H9 (cell line): ENCODE measurements around the gene MIS18A. TPM values are rescaled to one million over a fixed set of nuclear protein-coding genes. Genes with fewer than 3 reads are reported as not detected.

Source experiments
- DNase-seq: peaks from one replicate; pipeline ENCODE4 v3.0.0-alpha.2; 2017
- H2AFZ ChIP-seq: one replicate; pipeline ENCODE4 v1.6.1; 2013; ENCODE audit warnings: mild to moderate bottlenecking, low read length, control low read depth, moderate library complexity
- H2AK5ac ChIP-seq: 2 replicates; pipeline ENCODE4 v1.6.1; 2013; ENCODE audit warnings: low read length, control low read depth, mixed read lengths; ENCODE audit not compliant: insufficient read length
- H2BK120ac ChIP-seq: one replicate; pipeline ENCODE4 v1.6.1; 2013; ENCODE audit warnings: low read depth, mild to moderate bottlenecking, low read length, control low read depth, inconsistent platforms; ENCODE audit not compliant: poor library complexity, severe bottlenecking
- H2BK12ac ChIP-seq: 2 replicates; pipeline ENCODE4 v1.6.1; 2013; ENCODE audit warnings: low read length, control low read depth, mixed read lengths, low read depth; ENCODE audit not compliant: insufficient read length
- H2BK15ac ChIP-seq: 2 replicates; pipeline ENCODE4 v1.6.1; 2013; ENCODE audit warnings: low read depth, low read length, control low read depth
- H2BK20ac ChIP-seq: one replicate; pipeline ENCODE4 v1.6.1; 2013; ENCODE audit warnings: low read depth, mild to moderate bottlenecking, low read length, control low read depth, inconsistent platforms; ENCODE audit not compliant: poor library complexity, severe bottlenecking
- H2BK5ac ChIP-seq: 2 replicates; pipeline ENCODE4 v1.6.1; 2013; ENCODE audit warnings: low read length, control low read depth, mixed read lengths; ENCODE audit not compliant: insufficient read length
- H3K14ac ChIP-seq: 2 replicates; pipeline ENCODE4 v1.6.1; 2013; ENCODE audit warnings: low read length, control low read depth; ENCODE audit not compliant: insufficient read depth
- H3K18ac ChIP-seq: 2 replicates; pipeline ENCODE4 v1.6.1; 2013; ENCODE audit warnings: low read depth, mild to moderate bottlenecking, mixed read lengths, low read length, control low read depth; ENCODE audit not compliant: insufficient read length
- H3K23ac ChIP-seq: 2 replicates; pipeline ENCODE4 v1.6.1; 2013; ENCODE audit warnings: low read length, control low read depth, mixed read lengths, low read depth; ENCODE audit not compliant: insufficient read length
- H3K23me2 ChIP-seq: 2 replicates; pipeline ENCODE4 v1.6.1; 2013; ENCODE audit warnings: low read depth, mild to moderate bottlenecking, mixed read lengths, low read length, control low read depth; ENCODE audit not compliant: insufficient read length, poor library complexity, severe bottlenecking
- H3K27ac ChIP-seq: 2 replicates; pipeline ENCODE4 v1.5.1; 2013; ENCODE audit warnings: low read length, control low read depth, mixed read lengths, low read depth; ENCODE audit not compliant: insufficient read length
- H3K27me3 ChIP-seq: 2 replicates; pipeline ENCODE4 v1.6.1; 2013; ENCODE audit warnings: low read length, control low read depth, inconsistent platforms; ENCODE audit not compliant: insufficient read depth
- H3K4ac ChIP-seq: 2 replicates; pipeline ENCODE4 v1.6.1; 2013; ENCODE audit warnings: low read depth, mild to moderate bottlenecking, control low read depth, inconsistent platforms, low read length, moderate library complexity
- H3K4me1 ChIP-seq: 2 replicates; pipeline ENCODE4 v1.6.1; 2013; ENCODE audit warnings: low read length, control low read depth, inconsistent platforms; ENCODE audit not compliant: insufficient read depth
- H3K4me2 ChIP-seq: 2 replicates; pipeline ENCODE4 v1.6.1; 2013; ENCODE audit warnings: low read length, control low read depth, mixed read lengths; ENCODE audit not compliant: insufficient read length, insufficient read depth
- H3K56ac ChIP-seq: 2 replicates; pipeline ENCODE4 v1.6.1; 2013; ENCODE audit warnings: low read depth, mild to moderate bottlenecking, mixed read lengths, low read length, control low read depth; ENCODE audit not compliant: insufficient read length
- H3K79me1 ChIP-seq: 2 replicates; pipeline ENCODE4 v1.6.1; 2013; ENCODE audit warnings: low read depth, mild to moderate bottlenecking, moderate library complexity, low read length, control low read depth, inconsistent platforms; ENCODE audit not compliant: insufficient read depth, poor library complexity, severe bottlenecking
- H3K79me2 ChIP-seq: 2 replicates; pipeline ENCODE4 v1.6.1; 2013; ENCODE audit warnings: low read length, control low read depth, inconsistent platforms; ENCODE audit not compliant: insufficient read depth
- H3K9ac ChIP-seq: 2 replicates; pipeline ENCODE4 v1.6.1; 2013; ENCODE audit warnings: low read length, control low read depth, mixed read lengths; ENCODE audit not compliant: insufficient read length; ENCODE audit errors: extremely low read depth
- H3K9me3 ChIP-seq: one replicate; pipeline ENCODE4 v1.6.1; 2013; ENCODE audit warnings: low read depth, low read length, inconsistent platforms; ENCODE audit not compliant: control insufficient read depth
- H3T11ph ChIP-seq: one replicate; pipeline ENCODE4 v1.6.1; 2013; ENCODE audit warnings: mild to moderate bottlenecking, low read length, control low read depth, inconsistent platforms
- H4K20me1 ChIP-seq: one replicate; pipeline ENCODE4 v1.6.1; 2013; ENCODE audit not compliant: control insufficient read depth, insufficient read length, insufficient read depth
- H4K5ac ChIP-seq: 2 replicates; pipeline ENCODE4 v1.6.1; 2013; ENCODE audit warnings: low read depth, mild to moderate bottlenecking, mixed read lengths, low read length, control low read depth; ENCODE audit not compliant: insufficient read length
- H4K8ac ChIP-seq: replicated peaks from 2 replicates; pipeline ENCODE4 v1.6.1; 2013; ENCODE audit warnings: low read length, control low read depth, mixed read lengths, low read depth; ENCODE audit not compliant: insufficient read length
- H4K91ac ChIP-seq: 2 replicates; pipeline ENCODE4 v1.6.1; 2013; ENCODE audit warnings: low read depth, mild to moderate bottlenecking, moderate library complexity, mixed read lengths, low read length, control low read depth; ENCODE audit not compliant: insufficient read length
- H3K27ac Mint-ChIP-seq, 3 experiments: 2 replicates in 2 of 3; 3 replicates in 1 of 3; pipeline ENCODE4 v1.8.0; 2020 to 2021; ENCODE audit warnings: mixed read lengths in 3 of 3, mild to moderate bottlenecking in 1 of 3, moderate library complexity in 1 of 3
- H3K27me3 Mint-ChIP-seq: 2 replicates; pipeline ENCODE4 v1.8.0; 2021; ENCODE audit warnings: low read depth, mild to moderate bottlenecking, moderate library complexity, mixed read lengths
- H3K36me3 Mint-ChIP-seq, 3 experiments: 2 replicates in 2 of 3; 3 replicates in 1 of 3; pipeline ENCODE4 v1.8.0; 2020 to 2021; ENCODE audit warnings: low read depth in 3 of 3, mixed read lengths in 3 of 3; ENCODE audit not compliant: insufficient read depth in 1 of 3
- H3K4me1 Mint-ChIP-seq, 2 experiments: 2 replicates each; pipeline ENCODE4 v1.8.0; 2020; ENCODE audit warnings: mixed read lengths in 2 of 2
- H3K4me3 Mint-ChIP-seq, 2 experiments: 2 replicates in 1 of 2; 3 replicates in 1 of 2; pipeline ENCODE4 v1.8.0; 2020 to 2021; ENCODE audit warnings: mild to moderate bottlenecking in 2 of 2, mixed read lengths in 2 of 2, moderate library complexity in 1 of 2
- H3K9me3 Mint-ChIP-seq, 2 experiments: 2 replicates in 1 of 2; 3 replicates in 1 of 2; pipeline ENCODE4 v1.8.0; 2020; ENCODE audit warnings: mild to moderate bottlenecking in 2 of 2, mixed read lengths in 2 of 2, moderate library complexity in 1 of 2
- WGBS: extraction: QIAGEN DNeasy Blood & Tissue Kit; methylation state at CpG from one replicate; pipeline ENCODE4 v1.1.7; 2013; ENCODE audit warnings: missing lambda C conversion rate, low lambda C conversion rate, mixed read lengths; ENCODE audit not compliant: insufficient read length; ENCODE audit errors: extremely low coverage; 5-methylcytosine and 5-hydroxymethylcytosine counted together
- total RNA-seq: library from RNA; stranded (reverse); gene quantifications from 2 replicates; pipeline ENCODE4 v1.2.1, GENCODE V29; 2021
- TF ChIP-seq, protein P1 (sequence below): fragments of 200-600 bp; sonication (generic); conservative IDR thresholded peaks from 3 replicates; pipeline ENCODE4 v1.8.0; 2021; ENCODE audit warnings: antibody characterized with exemption, mild to moderate bottlenecking

Gene MIS18A
- total RNA-seq, 1 experiment from 2014 or later = 56.5 TPM

DNA sequence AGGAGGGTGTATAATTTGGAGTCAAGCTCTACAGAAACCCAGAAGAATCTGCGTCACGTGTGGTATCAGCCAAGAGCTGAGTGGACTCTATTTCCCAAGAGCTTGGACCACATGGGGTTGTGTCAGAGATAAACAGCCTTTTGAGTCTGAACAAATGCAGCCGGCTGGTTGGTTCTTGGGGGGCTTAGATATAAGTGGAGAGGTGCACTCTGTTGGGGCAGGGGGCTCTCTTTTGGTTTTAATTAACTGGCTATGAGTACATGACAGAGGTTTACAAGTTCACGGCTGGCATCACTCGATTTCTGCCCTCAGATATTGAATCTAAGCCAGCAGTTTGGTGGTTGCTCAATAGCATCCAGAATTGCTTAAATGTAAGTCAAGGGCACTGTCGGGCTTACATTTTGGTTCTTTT is 19.3 kb upstream of the MIS18A start:
- Histone ChIP-seq H3K27me3 (no peaks in the 10 kb centered on the region), H3K56ac (no peak overlapping the region), H3K4me2 (no peak overlapping the region), H3K79me2 (no peaks in the 10 kb centered on the region), H2AK5ac (no peak overlapping the region), H4K5ac (no peak overlapping the region), H3K14ac (no peak overlapping the region), H3K4ac (no peak overlapping the region), H2AFZ (no peak overlapping the region), H3K27ac (no peak overlapping the region), H2BK12ac (no peak overlapping the region), H4K20me1 (no peaks in the 10 kb centered on the region), H4K91ac (no peak overlapping the region), H2BK15ac (no peak overlapping the region), H3T11ph (no peak overlapping the region), H2BK5ac (no peak overlapping the region), H3K79me1 (no peaks in the 10 kb centered on the region), H2BK120ac (no peak overlapping the region), H3K9ac (no peak overlapping the region), H3K23me2 (no peaks in the 10 kb centered on the region), H3K4me1 (no peaks in the 10 kb centered on the region), H3K9me3 (no peaks in the 10 kb centered on the region), H4K8ac (no peak overlapping the region), H2BK20ac (no peak overlapping the region), H3K23ac (no peak overlapping the region), H3K18ac (no peak overlapping the region)
- TF ChIP-seq, protein P1, sequence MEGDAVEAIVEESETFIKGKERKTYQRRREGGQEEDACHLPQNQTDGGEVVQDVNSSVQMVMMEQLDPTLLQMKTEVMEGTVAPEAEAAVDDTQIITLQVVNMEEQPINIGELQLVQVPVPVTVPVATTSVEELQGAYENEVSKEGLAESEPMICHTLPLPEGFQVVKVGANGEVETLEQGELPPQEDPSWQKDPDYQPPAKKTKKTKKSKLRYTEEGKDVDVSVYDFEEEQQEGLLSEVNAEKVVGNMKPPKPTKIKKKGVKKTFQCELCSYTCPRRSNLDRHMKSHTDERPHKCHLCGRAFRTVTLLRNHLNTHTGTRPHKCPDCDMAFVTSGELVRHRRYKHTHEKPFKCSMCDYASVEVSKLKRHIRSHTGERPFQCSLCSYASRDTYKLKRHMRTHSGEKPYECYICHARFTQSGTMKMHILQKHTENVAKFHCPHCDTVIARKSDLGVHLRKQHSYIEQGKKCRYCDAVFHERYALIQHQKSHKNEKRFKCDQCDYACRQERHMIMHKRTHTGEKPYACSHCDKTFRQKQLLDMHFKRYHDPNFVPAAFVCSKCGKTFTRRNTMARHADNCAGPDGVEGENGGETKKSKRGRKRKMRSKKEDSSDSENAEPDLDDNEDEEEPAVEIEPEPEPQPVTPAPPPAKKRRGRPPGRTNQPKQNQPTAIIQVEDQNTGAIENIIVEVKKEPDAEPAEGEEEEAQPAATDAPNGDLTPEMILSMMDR = no peak
- no peak overlapping the region for H3K27ac Mint-ChIP-seq
- no peak for DNase-seq
- peaks cover 0 to 10% (median 5%) of the 10 kb centered on the region in 3 experiments; a peak in 5 of 7 replicates for H3K36me3 Mint-ChIP-seq
- no CpG with 5 or more reads among the region's 6 CpGs for WGBS
- H3K9me3 Mint-ChIP-seq = no peaks in the 10 kb centered on the region
- no peaks in the 10 kb centered on the region for H3K4me1 Mint-ChIP-seq
- H3K27me3 Mint-ChIP-seq = no peaks in the 10 kb centered on the region
- H3K4me3 Mint-ChIP-seq = no peak overlapping the region
